GM19463 (cell line): ENCODE measurements around the gene BEND6.
"Not testable (repeated sequence)": the region's sequence is repeated elsewhere in the genome, so short reads cannot be mapped to it uniquely, and the experiment has no call there.

Experiments
- ATAC-seq: cut with Tn5 transposase; IDR thresholded peaks from one replicate; pipeline ENCODE4 v1.9.1; 2021; ENCODE audit warnings: mild to moderate bottlenecking, moderate library complexity; ENCODE audit not compliant: unreplicated experiment

The BEND6 gene

DNA sequence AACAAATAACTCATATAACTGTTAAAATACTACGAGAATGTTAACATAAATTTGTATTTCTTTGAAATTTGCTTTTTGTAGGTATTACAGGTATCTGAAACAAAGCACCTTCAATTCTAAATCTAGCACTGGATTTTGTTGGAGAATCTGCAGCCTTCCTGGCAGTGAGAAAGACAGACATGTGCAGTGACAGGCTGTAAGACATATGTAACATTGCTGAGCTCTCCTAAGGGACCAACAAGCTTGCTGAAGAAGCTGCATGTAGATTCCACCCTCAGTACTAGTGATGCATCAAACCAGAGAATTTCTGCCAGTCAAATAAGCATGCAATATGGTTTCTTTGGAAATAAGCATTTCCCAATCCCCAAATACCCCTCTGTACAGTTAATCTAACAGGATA is 71.1 kb downstream of the BEND6 start:
- no peak for ATAC-seq

DNA sequence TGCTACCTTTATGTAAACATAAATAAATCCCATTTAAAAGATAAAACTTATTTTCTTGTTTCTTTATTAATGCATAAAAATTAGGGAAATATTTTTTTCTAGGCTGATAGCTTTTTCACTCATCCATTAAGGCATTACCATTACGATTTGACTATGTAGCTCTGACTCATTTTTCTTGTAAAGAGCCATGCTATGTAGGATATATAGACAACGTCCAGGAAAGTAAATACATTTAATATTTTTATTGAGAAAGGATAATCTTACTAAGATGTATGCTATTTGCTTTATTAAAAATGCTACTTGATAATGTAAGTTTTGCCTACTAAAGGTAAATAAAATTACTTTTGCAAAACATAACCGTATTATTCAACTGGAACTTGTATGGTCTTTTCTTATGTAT is 72.4 kb downstream of the BEND6 start:
- no peak for ATAC-seq

DNA sequence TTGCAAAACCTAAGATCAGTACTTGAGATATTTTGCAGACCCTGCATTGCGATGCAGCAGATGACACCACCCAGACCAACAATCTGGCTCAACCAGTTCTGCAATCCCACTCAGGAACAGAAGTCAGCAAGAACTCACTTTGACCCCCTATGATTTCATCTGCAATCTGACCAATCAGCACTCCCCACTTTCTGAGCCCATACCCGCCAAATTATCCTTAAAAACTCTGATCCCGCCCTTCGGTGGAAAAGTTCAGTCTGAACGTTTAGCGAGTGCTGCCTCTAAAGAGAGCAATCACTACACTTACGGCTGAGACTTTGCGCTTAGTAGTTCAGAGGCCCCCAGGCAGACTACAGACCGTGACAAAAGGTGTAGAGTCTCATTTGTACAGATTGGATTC is 74.3 kb downstream of the BEND6 start:
- ATAC-seq: no peak

DNA sequence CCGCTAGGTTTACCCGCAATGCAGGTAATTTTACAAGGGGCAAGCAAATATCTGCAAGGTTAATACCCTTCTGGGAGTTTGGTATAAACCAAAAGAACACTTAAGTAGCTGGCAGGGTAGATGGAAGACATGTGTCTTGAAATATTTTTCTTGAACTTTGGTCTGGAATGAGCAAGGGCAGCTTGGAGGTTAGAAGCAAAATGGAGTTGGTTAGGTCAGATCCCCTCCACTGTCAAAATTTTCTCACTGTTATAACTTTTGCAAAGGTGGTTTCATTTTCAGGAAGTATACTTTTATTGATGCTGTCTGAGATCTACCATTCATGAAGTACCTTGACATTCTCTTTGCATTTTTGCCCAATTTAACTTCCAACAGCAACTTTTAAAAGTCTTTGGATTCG is 78.3 kb downstream of the BEND6 start:
- ATAC-seq: no peak

DNA sequence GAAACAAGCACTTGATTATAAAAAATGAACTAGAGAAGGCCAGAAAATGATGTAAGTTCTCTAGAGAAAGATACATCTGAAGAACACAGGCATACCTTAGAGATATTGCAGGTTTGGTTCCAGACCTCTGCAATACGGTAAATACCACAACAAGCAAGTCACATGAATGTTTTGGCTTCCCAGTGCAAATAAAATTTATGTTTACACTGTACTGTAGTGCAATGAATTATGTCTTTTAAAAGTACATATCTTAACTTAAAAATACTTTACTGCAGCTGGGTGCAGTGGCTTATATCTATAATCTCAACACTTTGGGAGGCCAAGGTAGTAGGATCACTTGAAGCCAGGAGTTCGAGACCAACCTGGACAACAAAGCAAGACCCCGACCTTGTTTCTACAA is 80.6 kb downstream of the BEND6 start:
- no peak for ATAC-seq

DNA sequence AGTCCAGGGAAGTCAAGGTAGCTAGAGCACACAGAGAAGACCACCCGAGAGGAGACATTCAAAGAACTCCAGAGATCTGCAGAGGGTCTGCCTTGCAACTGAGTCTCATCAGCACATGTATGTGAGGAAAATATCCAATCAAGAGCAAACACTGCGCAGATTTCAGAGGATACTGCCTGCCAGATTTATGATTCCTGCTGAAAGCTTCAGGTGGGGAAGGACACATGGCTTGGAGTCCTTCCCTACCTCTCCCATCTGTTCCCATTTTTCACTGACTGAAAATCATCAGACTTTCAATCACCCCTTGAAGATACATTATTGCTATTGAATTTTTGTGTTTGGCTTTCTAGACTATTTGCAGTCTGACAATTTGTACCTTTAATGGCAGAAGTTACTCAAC is 84.0 kb downstream of the BEND6 start:
- no peak for ATAC-seq

DNA sequence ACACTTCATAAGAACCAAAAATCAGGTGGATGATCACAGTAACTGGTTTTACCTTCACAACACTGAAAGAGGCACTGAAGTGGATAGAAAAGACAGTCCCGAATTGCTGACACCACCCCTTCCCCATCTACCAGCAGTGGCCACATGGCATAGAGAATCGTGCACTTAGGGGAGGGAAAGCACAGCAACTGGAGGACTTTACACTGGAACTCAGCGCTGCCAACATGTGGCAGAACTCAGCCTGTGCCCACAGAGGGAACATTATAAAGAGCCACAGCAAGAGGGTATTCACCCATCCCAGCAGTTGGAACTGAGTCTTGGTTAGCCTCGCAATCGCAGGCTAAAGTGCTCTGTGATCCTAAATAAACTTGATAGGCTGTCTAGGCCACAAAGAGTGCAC is 85.1 kb downstream of the BEND6 start:
- no peak for ATAC-seq

DNA sequence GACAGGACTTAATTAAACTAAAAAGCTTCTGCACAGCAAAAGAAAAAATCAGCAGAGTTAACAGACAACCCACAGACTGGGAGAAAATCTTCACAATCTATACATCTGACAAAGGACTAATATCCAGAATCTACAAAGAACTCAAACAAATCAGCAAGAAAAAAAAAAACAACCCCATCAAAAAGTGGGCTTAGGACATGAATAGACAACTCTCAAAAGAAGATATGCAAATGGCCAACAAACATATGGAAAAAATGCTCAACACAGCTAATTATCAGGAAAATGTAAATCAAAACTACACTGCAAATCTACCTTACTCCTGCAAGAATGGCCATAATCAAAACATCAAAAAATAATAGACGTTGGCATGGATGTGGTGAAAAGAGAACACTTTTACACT is 89.2 kb downstream of the BEND6 start:
- ATAC-seq: not testable (repeated sequence)

DNA sequence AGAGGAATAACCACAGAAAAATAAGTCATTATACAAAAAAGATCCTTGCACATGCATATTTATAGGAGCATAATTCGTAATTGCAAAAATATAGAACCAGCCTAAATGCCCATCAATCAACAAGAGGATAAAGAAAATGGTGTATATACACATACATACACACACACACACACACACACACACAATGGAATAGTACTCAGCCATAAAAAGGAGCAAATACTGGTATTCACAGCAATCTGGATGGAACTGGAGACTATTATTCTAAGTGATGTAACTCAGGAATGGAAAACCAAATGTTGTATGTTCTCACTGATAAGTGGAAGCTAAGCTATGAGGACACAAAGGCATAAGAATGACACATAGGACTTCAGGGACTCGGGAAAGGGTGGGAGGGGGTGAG is 89.7 kb downstream of the BEND6 start:
- no peak for ATAC-seq

DNA sequence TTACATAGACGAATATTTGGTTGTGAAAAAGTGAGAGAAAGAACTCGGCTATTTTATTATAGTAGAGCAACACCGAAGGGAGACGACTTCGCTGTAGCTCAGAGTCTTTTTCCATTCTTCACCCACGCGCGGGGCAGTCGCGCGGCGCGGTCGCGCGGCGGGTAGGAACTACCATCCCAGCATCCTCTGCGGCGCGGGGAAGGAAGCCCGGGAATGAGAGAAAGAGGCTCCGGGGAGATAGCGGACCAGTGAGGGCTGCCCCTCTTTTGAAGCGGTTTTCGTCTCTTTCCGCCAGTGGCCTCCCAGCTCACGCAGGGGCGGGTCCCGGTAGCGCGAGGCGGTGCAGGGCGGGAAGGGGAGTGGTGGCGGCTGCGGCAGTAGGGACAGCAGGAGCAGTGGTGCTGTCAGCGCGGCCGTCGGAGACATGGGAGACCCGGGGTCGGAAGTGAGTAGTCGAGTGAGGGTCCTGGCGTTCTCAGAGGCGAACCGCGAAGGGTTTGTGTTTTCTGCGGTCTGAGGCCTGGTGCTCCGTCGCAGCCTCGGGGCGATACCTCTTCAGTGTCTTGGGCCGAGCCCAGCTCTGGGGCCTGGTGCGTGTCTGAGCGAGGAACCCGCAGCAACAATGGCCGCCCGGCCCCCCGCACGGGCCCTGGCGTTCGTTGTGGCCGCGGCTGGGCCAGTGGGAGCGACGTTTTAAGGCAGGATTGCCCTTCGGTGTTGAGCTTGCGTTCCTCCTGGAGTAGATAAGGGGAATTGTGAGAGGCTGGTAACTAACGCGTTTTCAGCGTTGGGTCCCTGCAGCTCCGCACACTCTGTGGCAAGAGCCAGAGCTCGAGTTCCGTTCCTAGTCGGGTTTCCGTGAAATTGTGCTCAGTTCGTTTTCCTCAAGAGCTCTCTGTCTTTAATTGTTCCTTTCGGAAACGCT is 91.7 kb downstream of the BEND6 start, which contains the start of gene KIAA1586:
Gene KIAA1586 (plus strand): TSS at position 362 of the 925 bp plus-strand sequence. CDS start 63 bp downstream, at position 425.
- peak; percentile 95 for ATAC-seq

DNA sequence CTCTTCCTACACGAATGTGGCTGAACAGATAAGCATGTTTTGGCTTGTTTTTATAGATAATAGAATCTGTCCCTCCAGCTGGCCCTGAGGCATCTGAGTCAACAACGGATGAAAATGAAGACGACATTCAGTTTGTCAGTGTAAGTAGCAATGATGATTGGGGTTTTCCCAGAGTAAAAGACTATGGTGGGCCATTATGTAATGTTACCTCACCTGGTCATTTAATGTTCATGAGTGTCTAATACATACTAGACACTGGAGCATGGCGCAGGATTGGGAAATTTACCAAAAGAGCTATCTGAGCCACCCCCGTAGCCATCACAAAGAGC is 92.3 kb downstream of the BEND6 start:
- peak; percentile 16 for ATAC-seq

DNA sequence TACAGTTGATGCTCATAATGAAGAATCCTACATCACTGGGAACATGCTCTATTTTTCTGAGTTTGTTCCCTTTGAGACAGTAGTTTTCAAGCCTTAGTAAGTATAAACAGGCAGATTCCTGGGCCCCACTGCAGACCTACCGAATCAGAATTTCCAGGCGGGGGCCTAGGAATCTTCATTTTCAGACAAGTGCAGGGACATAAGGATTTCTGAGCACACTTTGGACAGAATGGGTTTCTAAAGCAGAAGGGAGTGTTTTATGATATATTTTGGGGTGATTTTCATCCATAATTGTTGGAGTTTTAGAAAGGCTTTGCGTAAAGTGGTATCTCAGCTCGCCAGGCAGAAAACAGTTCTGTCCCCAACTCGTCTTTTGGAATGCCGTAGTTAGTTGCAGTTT is 93.0 kb downstream of the BEND6 start:
- not testable (repeated sequence) for ATAC-seq

DNA sequence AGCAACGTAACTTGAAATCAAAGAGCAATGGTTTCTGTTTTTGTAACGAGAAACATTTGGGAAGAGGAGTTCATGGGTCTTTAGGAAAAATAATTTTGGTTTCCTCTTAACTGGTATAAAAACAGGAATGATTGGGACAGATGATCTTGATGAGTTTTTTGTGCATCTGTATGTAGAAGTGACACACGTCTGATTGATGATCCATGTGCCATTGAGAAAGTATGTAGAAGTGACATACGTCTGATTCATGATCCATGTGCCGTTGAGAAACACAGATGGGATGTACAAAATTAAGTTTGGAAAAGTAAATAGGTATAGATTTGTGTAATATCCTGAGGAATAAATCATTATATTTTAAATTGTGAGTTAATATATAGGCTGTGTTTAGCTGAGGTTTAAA is 93.7 kb downstream of the BEND6 start:
- ATAC-seq: no peak

DNA sequence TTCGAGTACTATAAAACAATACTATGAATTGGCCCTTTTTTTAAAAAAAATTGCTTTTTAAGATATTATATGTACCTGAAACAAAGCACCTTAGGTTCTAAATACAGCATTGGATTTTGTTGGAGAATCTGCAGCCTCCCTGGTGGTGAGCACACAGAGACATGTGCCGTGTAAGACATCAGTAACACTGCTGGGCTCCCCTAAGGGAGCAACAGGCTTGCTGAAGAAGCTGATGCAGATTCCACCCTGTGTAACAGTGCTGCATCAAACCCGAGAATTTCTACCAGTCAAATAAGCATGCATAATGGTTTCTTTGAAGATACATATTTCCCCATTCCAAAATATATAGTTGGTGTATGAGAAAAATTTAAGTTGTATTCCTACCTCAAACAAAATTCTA is 108.9 kb downstream of the BEND6 start:
- ATAC-seq: no peak

DNA sequence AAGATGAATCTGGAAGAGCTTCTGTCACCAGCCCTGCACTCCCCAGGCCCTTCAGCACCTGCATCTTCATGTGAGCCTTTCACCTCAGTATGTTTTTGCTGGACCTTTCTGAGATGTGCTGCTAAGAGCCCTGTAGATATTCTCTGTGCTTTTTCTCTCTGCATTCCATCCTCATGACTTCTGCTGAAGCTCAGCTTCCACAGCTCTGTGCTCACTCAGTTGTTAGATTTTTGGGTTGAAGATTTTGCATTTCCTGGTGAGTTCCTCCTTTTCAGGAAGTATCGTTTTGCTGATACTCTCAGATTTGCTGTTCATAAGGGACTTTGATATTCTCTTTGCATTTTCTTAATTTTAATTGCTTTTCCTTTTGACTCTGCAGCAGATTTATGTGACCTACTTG is 109.9 kb downstream of the BEND6 start:
- no peak for ATAC-seq

DNA sequence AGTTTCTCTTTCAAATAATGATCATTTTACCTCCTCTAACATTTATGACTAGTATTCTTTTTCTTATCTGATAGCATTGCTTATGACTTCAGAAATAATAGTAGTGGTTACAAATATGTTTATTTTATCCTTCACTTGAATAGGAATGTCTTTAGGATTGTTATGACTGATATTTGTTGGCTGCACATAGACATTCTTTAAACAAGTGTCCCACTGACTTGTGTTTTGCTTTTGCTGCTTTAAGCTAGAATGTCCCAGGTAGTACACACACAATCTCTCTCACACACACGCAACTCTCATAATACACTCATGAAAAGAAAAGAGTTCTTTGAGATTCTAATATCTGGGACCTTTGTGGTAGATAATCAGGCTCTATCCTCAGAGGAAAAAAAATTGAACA is 113.2 kb downstream of the BEND6 start:
- ATAC-seq: no peak

DNA sequence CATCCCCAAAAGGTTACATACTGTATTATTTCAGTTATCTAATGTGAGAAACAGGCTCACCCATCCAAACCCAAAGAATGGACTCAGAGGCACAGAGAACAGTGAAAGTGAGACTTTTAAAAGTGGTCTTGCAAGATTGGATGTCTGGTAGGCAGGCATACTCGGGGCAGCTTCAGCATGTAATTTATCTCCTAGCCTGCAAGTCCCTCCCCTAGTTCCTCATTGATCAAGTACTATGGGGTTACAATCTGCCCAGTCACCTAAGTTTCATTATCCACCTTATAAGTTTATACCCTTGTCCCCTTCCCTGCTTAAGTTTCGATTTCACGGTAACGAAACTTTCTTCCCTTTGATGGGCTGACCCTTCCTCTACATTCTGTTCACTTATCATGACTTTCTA is 114.3 kb downstream of the BEND6 start:
- no peak for ATAC-seq

DNA sequence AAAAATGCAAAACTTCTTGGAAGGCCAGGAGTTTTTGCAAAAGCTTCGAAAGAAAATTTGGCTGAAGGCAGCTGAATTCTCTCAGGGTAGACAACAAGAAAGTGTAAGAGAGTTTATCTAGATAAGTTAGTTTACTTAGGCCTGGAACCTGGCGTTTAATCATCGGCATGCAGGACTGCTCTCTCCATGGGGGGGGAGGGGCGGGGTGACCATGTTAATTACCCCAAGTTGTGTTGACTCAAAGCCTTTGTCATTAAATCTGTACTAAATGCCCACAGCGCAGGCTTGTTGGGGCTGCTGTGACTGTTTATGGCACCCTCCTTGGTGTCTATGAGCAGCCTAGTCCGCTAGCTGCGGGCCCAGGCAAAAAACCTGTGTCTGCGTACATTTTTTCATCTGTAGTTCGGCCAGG is 115.0 kb downstream of the BEND6 start:
- ATAC-seq: no peak

DNA sequence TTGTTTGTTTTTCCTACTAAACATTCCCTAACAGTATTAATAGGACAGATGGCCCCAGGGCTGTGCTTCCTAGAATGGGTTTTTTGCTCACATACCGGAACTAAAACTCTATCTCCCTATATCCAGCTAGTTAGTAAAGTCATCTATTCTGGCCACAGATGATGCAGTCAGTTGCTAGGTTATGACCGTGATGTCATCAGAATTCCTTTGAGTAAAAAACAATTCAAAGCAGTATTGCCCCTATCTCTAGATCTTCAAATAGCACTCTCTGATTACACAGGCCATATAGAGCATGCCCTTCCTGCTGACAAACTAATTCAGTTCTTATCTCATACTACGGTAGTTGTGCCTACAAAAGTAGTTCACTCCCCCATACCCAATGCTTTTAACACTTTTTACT is 117.2 kb downstream of the BEND6 start:
- no peak for ATAC-seq

DNA sequence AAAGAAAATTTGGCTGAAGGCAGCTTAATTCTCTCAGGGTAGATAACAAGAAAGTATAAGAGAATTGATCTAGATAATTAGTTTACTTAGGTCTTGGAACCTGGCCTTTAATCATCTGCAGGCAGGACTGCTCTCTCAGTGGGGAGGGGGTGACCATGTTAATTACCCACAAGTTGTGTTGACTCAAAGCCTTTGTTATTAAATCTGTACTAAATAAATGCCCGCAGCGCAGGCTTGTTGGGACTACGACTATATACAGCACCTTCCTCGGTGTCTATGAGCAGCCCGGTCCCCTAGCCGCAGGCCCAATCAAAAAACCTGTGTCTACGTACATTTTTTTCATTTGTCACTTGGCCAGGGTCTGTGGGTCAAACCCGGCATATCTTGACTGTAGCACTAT is 119.5 kb downstream of the BEND6 start:
- no peak for ATAC-seq

DNA sequence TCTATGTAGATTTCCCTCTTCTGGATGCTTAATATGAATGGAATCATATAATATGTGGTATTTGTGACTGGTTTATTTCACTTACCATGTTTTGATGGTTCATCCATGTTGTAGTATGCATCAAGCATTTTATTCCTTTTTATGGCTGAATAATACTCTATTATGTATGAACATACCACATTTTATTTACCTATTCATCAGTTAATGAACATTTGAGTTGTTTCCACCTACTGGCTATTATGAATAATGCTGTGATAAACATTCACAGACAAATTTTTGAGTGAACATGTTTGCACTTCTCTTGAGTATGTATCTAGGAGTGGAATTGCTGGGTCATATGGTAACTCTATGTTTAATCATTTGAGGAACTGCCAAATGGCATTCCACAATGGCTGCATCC is 120.2 kb downstream of the BEND6 start:
- ATAC-seq: no peak
